A172 (cell line): ENCODE results near the gene ID4. TPM values are rescaled to one million over a fixed set of nuclear protein-coding genes. Genes with fewer than 3 reads are reported as not detected.

Experiments used
- DNase-seq: peaks from one replicate; pipeline ENCODE4 v3.0.0-alpha.2; 2015; ENCODE audit warnings: low spot score
- total RNA-seq: library from RNA; depleted of rRNA; stranded (reverse); fragments of >200 nt; shearing (Covaris generic); gene quantifications from 2 replicates; pipeline ENCODE4 v1.2.3, GENCODE V29; 2014; rRNA removed

ID4 gene, protein sequence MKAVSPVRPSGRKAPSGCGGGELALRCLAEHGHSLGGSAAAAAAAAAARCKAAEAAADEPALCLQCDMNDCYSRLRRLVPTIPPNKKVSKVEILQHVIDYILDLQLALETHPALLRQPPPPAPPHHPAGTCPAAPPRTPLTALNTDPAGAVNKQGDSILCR
- total RNA-seq: 0.22 and 3.8 TPM in 2 replicates

- peak; percentile 61 for DNase-seq
Observed at GRCh38 chr6:19836799-19837510, at the start of gene ID4. TSS of gene ID4 (plus strand) at chr6:19837370. CDS start at chr6:19837755, 385 bp downstream.

DNA sequence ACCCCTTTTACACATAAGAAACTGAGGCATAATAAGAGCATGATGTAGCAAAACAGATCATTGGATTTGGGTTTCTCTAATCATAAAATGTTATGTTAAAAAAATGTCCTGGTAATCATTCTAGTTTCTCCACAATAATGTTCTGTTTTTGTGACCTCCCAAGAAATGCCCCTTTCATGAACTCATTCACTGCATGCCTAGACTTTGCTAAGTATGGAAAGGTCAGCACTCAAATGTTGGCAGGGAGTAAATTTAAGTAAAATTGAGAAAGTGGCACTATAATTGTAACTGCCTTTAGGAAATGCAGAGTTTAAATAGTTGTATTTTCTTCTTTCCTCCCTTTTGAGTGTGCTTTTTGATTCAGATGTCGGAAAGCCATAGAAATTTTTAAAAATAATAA lies 48.5 kb upstream of the ID4 start:
- no peak for DNase-seq

DNA sequence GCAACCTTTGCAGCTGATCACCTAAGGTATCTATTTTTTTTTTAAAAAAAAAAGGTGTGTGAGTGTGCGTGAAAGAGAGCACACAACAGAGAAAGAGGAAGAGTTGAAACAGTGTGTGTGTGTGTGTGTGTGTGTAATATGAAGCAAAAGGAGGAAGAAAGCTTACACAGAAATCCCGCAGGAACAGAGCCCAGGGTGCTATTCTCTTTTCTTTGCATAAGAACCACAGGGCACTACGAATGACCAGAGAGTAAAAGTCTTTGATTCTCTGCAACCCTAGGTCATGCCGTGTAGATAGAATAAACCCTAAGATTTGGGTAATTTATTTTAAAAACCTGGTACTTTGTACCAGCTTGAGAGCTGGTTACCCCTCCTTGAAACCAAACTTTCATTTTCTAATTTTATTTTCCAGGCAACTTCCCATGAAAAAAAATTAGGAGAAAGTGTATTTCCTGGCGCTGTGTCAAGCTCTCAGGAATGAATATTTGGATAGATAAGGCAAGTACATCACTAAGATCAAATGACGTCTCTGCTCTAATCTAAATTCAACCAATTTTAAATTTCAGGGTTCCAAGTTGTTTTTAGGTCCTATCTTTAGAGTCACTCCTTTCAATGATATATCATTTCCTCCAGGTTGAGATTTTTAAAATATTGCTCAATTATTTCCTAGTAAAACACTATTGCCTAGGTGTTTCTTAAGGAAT lies 47.9 kb upstream of the ID4 start:
- DNase-seq: no peak

- no peak for DNase-seq
Observed at GRCh38 chr6:19791267-19791666, 45.9 kb upstream of the ID4 start.

DNA sequence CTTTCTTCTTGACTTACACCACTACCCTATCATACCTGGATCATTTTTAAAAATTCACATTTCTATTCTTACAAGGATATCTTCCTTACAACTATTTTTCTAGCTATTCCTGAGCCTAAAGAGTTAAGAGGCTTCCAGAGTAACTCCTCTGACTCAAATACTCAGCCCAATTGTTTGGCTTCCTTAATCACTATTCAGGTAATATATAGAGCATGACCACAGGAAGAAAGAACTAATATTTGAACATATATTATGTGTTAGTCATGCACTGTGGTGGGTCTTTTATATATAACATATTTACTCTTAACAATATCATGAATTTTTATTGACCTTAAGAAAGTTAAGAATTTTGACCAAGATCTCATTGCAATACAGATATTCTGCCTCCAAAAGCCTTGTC lies 42.0 kb upstream of the ID4 start:
- DNase-seq: no peak

GRCh38 chr6:19796452-19796851 lies 40.7 kb upstream of the ID4 start:
- no peak for DNase-seq

- no peak for DNase-seq
Observed at GRCh38 chr6:19798362-19798761, 38.8 kb upstream of the ID4 start.

DNA sequence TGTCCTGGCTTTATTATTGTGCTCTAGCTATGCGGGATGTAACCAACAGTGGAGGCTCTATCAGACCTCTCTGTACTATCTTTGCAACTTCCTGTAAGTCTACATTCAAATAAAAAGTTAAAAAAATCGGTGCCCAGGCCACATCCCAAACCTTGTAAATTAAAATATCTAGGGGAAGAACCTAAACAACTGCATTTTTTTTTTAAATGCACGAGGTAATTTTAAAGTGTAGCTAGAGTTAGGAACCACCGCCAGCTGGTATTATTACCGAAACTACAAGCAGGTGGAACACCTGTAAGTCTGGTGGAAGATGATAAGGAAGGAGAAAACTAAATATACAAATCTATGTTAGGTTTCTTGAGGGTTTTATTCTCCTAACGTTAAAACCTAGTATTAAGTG lies 34.5 kb upstream of the ID4 start:
- no peak for DNase-seq

GRCh38 chr6:19803331-19804204 lies 33.6 kb upstream of the ID4 start:
- DNase-seq: peak; percentile 30

DNA sequence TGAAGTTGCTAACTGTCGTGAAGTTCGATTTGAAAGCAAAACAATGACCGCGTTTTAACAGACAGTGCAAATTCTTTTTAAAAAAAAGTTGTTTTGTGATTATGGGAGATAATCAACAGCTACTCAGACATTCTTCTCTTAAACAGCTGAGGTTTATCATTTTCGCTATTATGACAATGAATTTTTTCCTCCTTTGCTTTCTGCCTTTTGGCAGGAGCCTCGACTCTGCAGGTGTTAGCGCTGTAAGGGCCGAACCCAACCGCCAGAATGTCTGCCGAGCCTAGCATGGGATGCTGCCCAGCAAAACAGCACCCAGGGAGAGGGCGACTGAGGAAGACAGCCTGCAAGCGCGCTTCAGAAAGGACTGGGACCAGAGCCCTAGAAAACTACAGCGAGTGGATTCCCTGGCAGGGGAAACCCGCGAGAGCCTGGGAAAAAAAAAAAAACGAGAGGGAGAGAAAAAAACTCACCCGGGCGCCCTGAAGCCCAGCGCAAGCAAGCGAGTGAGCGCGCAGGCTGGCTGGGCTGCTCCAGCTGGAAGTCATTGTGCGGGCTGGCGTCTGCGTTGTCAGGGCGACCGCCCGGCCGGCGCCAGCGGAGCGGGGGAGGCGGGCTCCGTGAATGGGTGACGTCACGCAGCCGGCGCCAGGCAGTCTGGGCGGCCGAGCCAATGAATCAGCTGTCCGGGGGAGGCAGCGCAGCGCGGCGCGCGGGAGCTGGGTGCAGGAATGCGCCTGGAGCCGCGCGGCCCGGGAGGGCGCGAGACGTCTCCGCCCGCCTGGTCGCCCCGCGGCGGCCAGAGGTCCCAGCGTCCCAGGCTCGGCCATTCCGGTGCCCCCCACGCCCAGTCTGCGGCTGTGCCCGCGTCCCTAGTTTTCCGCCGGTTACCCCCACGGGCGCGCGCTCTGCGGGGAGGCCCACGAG lies 32.7 kb upstream of the ID4 start:
- peak; percentile 87 for DNase-seq

DNA sequence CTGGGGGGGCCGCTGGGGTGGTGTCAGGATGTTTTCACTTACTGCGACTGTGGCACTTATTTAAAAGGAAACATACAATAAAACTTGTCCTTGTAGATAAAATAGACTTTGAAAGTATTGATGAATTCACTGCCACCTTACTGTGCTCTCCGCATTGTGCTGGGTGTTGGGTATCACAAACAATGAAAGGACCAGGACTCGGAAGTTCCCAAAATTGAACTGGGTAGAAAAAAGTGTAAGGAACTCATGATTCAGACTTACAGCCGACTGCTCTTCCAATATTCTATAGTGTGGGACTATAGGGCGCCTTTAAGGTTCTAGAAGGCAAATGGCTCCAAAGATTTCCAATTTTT lies 32.1 kb upstream of the ID4 start:
- DNase-seq: peak; percentile 27

GRCh38 chr6:19806971-19807396 lies 30.2 kb upstream of the ID4 start:
- no peak for DNase-seq

GRCh38 chr6:19811397-19812079 lies 25.6 kb upstream of the ID4 start:
- no peak for DNase-seq

DNA sequence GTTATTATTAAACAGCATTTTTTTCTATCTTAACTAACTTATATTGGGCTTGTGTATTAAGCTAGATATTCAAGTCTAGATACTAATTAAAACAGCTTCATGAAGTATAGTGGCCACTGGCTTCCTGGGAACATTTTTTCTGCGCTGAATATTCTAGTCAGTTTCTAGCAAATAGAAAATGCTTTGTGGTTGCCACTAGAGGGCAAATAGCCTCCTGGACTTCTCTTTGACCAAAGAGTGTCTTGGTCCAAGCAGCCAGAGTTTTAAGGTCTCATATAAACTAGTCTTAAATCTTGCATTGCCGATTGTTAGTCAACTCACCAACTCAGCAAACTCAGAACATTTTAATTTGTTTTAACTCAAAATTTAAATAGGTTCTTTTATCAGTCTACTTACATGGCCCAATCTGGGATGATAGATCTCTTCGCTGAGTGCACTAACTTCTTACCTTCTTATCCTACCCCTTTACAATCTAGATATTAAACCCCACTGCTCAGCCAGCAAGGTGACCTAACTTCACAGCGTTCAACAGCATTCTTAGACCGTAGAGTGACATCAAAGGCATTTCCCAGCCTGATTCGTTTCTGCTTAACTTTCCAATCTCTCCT lies 24.6 kb upstream of the ID4 start:
- peak; percentile 32 for DNase-seq

- no peak for DNase-seq
Observed at GRCh38 chr6:19818805-19819204, 18.4 kb upstream of the ID4 start.

DNA sequence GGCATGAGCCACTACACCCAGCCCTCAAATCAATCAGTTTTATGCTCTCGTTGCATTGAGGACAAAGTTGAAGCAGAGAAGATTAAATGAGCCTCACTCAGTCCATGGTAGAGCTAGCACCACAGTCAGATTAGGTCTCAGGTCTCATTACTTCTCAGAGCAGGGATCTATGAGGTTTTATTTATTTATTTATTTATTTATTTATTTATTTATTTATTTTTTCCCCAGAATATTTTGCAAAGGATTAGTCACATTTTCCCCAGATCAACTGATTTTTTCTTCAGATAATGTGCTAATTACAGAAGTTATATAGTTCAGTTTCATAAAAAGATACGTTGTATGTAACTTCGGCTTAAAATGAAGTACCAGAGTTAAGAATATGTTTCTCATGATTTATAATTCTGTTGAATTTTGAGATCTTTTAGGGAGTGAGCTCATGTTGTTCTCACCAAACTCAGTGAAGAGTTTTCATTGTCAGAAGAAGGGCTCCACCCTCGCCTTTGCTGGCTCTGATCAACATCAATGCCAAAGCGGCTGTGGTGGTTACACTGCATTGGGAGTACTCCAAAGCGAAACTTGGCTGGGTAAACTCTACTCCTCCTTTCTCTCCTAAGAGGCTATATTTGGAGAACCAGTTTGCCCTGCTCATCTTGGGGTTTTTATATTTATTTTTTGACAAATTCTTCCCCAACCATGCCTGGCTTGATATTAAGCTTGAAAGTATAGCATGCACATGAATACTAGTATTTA lies 12.9 kb upstream of the ID4 start:
- DNase-seq: no peak

GRCh38 chr6:19827247-19827646 lies 9.9 kb upstream of the ID4 start:
- no peak for DNase-seq

- DNase-seq: no peak
Observed at GRCh38 chr6:19827903-19828302, 9.3 kb upstream of the ID4 start.

DNA sequence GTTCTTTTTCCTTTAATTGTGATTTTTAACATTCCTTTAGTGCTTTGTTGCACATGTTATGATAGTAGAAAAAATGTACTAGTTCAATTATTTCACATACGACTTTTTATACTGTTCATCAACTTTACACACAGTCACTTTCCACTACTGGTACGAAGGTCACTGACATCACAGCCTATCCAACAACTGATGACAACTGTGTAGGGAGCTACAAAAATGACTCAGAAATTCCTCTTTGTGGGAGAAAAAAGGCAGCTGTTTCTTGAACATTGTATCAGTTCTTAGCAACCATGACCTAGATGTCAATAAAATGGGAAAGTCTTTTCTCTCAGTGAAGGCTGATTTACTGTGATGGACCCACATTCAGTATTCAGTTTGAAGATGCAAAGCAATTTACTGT lies 7.0 kb upstream of the ID4 start:
- DNase-seq: no peak
